Thyroid gland (tissue), 4 donors: ENCODE results near the gene ASIC2.

Source experiments
- POLR2A ChIP-seq, 2 donors: fragments of 450-650 bp; IDR thresholded peaks; one replicate each; pipeline ENCODE4 v1.6.1; 2017; ENCODE audit warnings: antibody characterized with exemption in 2 of 2, mild to moderate bottlenecking in 2 of 2, moderate library complexity in 1 of 2
- TF ChIP-seq, protein P1 (sequence below), 6 experiments: fragments of 200-600 bp in 3 of 6; fragments of 450-650 bp in 3 of 6; sonication (generic) in 3 of 6; IDR thresholded peaks; one replicate each; pipeline ENCODE4 v1.5.1; 2016 to 2019; ENCODE audit warnings: antibody characterized with exemption in 6 of 6, mild to moderate bottlenecking in 2 of 6, inconsistent platforms in 1 of 6, moderate library complexity in 1 of 6

DNA sequence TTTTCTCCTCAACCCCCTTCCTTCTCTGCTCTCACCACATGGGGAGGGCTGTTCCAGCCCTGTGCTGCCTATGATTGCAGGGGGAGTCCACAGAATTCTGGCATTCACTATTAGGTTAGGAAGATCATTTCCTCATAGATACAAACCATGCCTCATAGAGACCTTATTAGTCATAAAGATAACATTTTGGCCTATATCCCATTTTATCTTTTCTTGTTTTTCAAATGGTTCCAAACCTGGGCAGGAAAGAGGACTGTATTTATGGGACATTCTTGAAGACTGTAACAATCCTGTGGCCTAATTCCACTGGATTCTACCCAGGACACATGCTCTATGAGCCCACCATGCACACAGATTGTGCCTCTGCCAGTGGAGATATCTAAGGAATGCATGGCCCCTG is 51.7 kb downstream of the ASIC2 start:
- TF ChIP-seq, protein P1, sequence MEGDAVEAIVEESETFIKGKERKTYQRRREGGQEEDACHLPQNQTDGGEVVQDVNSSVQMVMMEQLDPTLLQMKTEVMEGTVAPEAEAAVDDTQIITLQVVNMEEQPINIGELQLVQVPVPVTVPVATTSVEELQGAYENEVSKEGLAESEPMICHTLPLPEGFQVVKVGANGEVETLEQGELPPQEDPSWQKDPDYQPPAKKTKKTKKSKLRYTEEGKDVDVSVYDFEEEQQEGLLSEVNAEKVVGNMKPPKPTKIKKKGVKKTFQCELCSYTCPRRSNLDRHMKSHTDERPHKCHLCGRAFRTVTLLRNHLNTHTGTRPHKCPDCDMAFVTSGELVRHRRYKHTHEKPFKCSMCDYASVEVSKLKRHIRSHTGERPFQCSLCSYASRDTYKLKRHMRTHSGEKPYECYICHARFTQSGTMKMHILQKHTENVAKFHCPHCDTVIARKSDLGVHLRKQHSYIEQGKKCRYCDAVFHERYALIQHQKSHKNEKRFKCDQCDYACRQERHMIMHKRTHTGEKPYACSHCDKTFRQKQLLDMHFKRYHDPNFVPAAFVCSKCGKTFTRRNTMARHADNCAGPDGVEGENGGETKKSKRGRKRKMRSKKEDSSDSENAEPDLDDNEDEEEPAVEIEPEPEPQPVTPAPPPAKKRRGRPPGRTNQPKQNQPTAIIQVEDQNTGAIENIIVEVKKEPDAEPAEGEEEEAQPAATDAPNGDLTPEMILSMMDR (IDR thresholded peaks at IDR 0.05), result no peak
- TF ChIP-seq POLR2A (IDR thresholded peaks at IDR 0.05), result no peak
